Calu3 (cell line): Measurements from ENCODE around the gene WHAMM. TPM values are rescaled to one million over a fixed set of nuclear protein-coding genes. Genes with fewer than 3 reads are reported as not detected.
"Not testable (repeated sequence)": the region's sequence is repeated elsewhere in the genome, so short reads cannot be mapped to it uniquely, and the experiment has no call there.

Experiments used
- BruUV-seq: library from RNA; stranded (reverse); fragments of 400-500 nt; replicated peaks from 2 replicates; lab custom pipeline; 2021; lab: Mats Ljungman, UMichigan
- CTCF ChIA-PET: fragments of 300-600 bp; sonication (Branson Sonifier 250); formaldehyde crosslinking; loops from one replicate; lab custom pipeline; 2022; ENCODE audit warnings: antibody characterized with exemption; lab: Charles Lee
- DNase-seq: peaks from one replicate; pipeline ENCODE4 v3.0.0; 2022
- H3K27ac Mint-ChIP-seq: one replicate; pipeline ENCODE4 v1.8.0; 2022; ENCODE audit warnings: mixed read lengths; ENCODE audit not compliant: unreplicated experiment
- H3K27me3 Mint-ChIP-seq: one replicate; pipeline ENCODE4 v1.8.0; 2022; ENCODE audit warnings: mixed read lengths; ENCODE audit not compliant: unreplicated experiment
- H3K36me3 Mint-ChIP-seq: one replicate; pipeline ENCODE4 v1.8.0; 2022; ENCODE audit warnings: mild to moderate bottlenecking, moderate library complexity, mixed read lengths; ENCODE audit not compliant: insufficient read depth, unreplicated experiment
- H3K4me1 Mint-ChIP-seq: one replicate; pipeline ENCODE4 v1.8.0; 2022; ENCODE audit warnings: mild to moderate bottlenecking, low read depth, mixed read lengths; ENCODE audit not compliant: unreplicated experiment
- H3K4me3 Mint-ChIP-seq: one replicate; pipeline ENCODE4 v1.8.0; 2022; ENCODE audit warnings: mild to moderate bottlenecking, low read depth, moderate library complexity, mixed read lengths; ENCODE audit not compliant: unreplicated experiment
- H3K9me3 Mint-ChIP-seq: one replicate; pipeline ENCODE4 v1.8.0; 2022; ENCODE audit warnings: low read depth, mixed read lengths; ENCODE audit not compliant: unreplicated experiment
- intact Hi-C: fragments of 100-400 bp; cut with micrococcal nuclease; formaldehyde crosslinking; loops from one replicate; pipeline ENCODE4 v1.10.0; 2022; ENCODE audit not compliant: unreplicated experiment
- total RNA-seq: library from RNA; stranded (reverse); gene quantifications from 2 replicates; pipeline ENCODE4 v1.2.3, GENCODE V29; 2022
- TF ChIP-seq, protein P1 (sequence below): fragments of 200-600 bp; IDR thresholded peaks from one replicate; pipeline ENCODE4 v1.8.0; 2022; ENCODE audit warnings: antibody characterized with exemption; ENCODE audit not compliant: unreplicated experiment

The WHAMM gene
- total RNA-seq, 1 experiment from 2014 or later, result 12.1 TPM

DNA sequence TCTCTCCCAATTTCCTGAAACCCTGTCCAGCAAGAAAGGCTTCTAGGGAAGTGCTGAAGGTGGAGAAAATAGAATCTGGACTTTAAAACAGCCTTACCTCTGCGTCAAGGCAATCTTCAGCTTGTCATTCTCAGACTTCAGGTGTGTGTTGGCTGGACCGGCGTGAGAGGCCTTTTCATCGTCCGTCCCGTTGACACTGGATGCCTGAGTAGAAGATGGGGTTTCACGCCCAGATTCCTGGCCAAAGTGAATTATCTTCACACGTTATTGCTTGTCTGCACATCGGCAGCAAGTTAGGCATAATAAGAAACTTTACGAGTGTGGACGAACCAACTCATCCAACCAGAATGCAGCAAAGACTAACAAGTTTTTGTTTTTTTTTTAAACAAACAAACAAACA is 49.5 kb downstream of the WHAMM start:
- H3K4me1 Mint-ChIP-seq, result no peaks in the 10 kb centered on the region
- H3K36me3 Mint-ChIP-seq, result peaks cover 5% of the 10 kb centered on the region
- H3K9me3 Mint-ChIP-seq, result no peaks in the 10 kb centered on the region
- DNase-seq, result no peak
- TF ChIP-seq, protein P1, sequence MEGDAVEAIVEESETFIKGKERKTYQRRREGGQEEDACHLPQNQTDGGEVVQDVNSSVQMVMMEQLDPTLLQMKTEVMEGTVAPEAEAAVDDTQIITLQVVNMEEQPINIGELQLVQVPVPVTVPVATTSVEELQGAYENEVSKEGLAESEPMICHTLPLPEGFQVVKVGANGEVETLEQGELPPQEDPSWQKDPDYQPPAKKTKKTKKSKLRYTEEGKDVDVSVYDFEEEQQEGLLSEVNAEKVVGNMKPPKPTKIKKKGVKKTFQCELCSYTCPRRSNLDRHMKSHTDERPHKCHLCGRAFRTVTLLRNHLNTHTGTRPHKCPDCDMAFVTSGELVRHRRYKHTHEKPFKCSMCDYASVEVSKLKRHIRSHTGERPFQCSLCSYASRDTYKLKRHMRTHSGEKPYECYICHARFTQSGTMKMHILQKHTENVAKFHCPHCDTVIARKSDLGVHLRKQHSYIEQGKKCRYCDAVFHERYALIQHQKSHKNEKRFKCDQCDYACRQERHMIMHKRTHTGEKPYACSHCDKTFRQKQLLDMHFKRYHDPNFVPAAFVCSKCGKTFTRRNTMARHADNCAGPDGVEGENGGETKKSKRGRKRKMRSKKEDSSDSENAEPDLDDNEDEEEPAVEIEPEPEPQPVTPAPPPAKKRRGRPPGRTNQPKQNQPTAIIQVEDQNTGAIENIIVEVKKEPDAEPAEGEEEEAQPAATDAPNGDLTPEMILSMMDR, result no peak
- H3K27ac Mint-ChIP-seq, result no peak overlapping the region
- no TSS peak for BruUV-seq
- H3K27me3 Mint-ChIP-seq, result no peaks in the 10 kb centered on the region
- CTCF ChIA-PET, result interaction anchor here (0.7 kb wide), 1 partner anchor 90 kb away, joined by 3 read pairs; no protein-coding TSS in a partner anchor
- no peak overlapping the region for H3K4me3 Mint-ChIP-seq
- intact Hi-C loops, result no loop called here

DNA sequence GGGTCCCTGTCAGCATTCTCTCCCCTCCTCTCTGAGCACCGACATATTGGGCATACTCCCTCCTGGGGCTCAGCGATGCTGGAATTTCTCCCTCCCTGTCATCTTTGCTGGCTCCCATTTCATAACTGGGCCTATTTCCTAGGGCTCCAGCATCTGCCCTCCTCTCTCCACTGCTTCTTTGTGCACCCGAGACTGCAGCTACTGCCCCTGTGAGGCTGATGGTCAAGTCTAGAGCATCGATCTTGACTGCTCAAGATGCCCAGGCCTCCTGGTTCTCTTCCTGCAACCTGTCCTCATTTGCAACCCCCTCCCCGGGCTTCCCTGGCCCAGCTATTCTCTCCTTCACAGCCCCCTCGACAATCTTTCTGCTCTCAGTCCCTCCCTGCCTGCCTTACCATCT is 53.5 kb downstream of the WHAMM start:
- Mint-ChIP-seq H3K27me3 (no peaks in the 10 kb centered on the region), H3K4me1 (no peaks in the 10 kb centered on the region), H3K27ac (no peak overlapping the region), H3K36me3 (peaks cover 5% of the 10 kb centered on the region), H3K9me3 (no peaks in the 10 kb centered on the region), H3K4me3 (no peak overlapping the region)
- CTCF ChIA-PET, result no interaction called here
- DNase-seq, result no peak
- intact Hi-C loops, result no loop called here
- TF ChIP-seq, protein P1, result no peak
- BruUV-seq, result no TSS peak

DNA sequence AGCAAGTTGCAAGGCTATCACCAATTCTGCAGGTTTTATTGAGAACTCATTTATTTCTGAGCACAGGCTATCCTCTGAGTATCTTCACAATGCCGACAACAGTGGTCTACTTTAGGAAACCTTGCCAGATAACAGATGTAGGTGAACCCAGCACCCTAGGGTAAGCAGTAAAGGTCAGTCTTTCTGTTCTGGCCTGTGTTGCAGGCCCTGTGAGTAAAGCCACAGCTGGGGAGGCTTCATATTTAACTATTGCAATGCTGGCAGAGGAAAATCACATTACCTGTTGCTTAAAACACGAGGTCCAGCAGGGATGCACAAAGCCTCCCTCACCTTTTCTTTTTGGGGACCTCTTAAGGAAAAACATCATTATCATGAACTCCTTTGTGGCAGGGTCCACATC is 55.5 kb downstream of the WHAMM start:
- intact Hi-C loops, result no loop called here
- no TSS peak for BruUV-seq
- CTCF ChIA-PET, result no interaction called here
- Mint-ChIP-seq H3K4me1 (no peaks in the 10 kb centered on the region), H3K4me3 (no peak overlapping the region), H3K9me3 (no peaks in the 10 kb centered on the region), H3K27me3 (no peaks in the 10 kb centered on the region), H3K27ac (no peak overlapping the region), H3K36me3 (no peaks in the 10 kb centered on the region)
- no peak for DNase-seq
- TF ChIP-seq, protein P1, result no peak

DNA sequence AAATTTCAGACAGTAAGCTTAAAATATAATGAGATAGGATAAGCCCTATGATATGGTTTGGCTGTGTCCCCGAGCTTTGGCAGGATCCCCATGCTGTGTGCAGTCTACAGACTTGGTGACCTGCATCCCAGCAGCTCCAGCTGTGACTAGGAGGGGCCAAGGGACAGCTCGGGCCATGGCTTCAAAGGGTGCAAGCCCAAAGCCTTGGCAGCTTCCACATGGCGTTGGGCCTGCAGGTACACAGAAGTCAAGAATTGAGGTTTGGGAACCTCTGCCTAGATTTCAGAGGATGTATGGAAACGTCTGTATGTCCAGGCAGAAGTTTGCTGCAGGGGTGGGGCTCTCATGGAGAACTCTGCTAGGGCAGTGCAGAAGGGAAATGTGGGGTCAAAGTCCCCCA is 56.2 kb downstream of the WHAMM start:
- H3K36me3 Mint-ChIP-seq, H3K27me3 Mint-ChIP-seq, H3K27ac Mint-ChIP-seq, H3K4me1 Mint-ChIP-seq, H3K4me3 Mint-ChIP-seq, DNase-seq, CTCF ChIA-PET, BruUV-seq, H3K9me3 Mint-ChIP-seq, intact Hi-C loops: not testable (repeated sequence)

DNA sequence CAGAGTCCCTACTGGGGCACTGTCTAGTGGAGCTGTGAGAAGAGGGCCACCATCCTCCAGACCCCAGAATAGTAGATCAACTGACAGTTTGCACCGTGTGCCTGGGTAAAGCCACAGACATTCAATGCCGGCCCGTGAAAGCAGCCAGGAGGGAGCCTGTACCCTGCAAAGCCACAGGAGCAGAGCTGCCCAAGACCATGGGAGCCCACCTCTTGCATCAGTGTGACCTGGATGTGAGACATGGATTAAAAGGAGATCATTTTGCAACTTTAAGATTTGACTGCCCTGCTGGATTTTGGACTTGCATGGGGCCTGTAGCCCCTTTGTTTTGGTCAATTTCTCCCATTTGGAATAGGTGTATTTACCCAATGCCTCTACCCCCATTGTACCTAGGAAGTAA is 56.6 kb downstream of the WHAMM start:
- BruUV-seq, H3K4me1 Mint-ChIP-seq, intact Hi-C loops, H3K4me3 Mint-ChIP-seq, H3K27ac Mint-ChIP-seq, H3K9me3 Mint-ChIP-seq, H3K27me3 Mint-ChIP-seq, H3K36me3 Mint-ChIP-seq, DNase-seq: not testable (repeated sequence)
- CTCF ChIA-PET, result interaction anchor here (1.2 kb wide), 1 partner anchor 33 kb away, joined by 6 read pairs; no protein-coding TSS in a partner anchor
